Liver (tissue), 9 donors: Measurements from ENCODE around the gene BRD3OS. TPM values are rescaled to one million over a fixed set of nuclear protein-coding genes. Genes with fewer than 3 reads are reported as not detected.

Experiments used
- DNase-seq: peaks from one replicate; pipeline ENCODE4 v3.0.0-alpha.2; 2017; ENCODE audit warnings: low spot score
- H3K27ac ChIP-seq, 2 donors: one replicate each; pipeline ENCODE4 v1.7.0; 2013; ENCODE audit warnings: inconsistent platforms in 2 of 2, low read length in 2 of 2, control low read depth in 1 of 2, low read depth in 1 of 2, mild to moderate bottlenecking in 1 of 2
- H3K27me3 ChIP-seq, 4 donors: one replicate each; pipeline versions ENCODE4 v1.6.1 to v1.7.0; 2013; ENCODE audit warnings: low read length in 3 of 4, inconsistent platforms in 1 of 4, mild to moderate bottlenecking in 1 of 4, moderate library complexity in 1 of 4; ENCODE audit not compliant: control insufficient read depth in 4 of 4, insufficient read depth in 4 of 4
- H3K36me3 ChIP-seq, 4 donors: one replicate each; pipeline versions ENCODE4 v1.6.1 to v1.7.0; 2013; ENCODE audit warnings: low read length in 3 of 4, mild to moderate bottlenecking in 3 of 4, low read depth in 1 of 4, moderate library complexity in 1 of 4; ENCODE audit not compliant: control insufficient read depth in 4 of 4, insufficient read depth in 3 of 4
- H3K4me1 ChIP-seq, 4 donors: one replicate each; pipeline versions ENCODE4 v1.6.1 to v1.7.0; 2013; ENCODE audit warnings: low read length in 3 of 4, mild to moderate bottlenecking in 3 of 4, moderate library complexity in 1 of 4; ENCODE audit not compliant: control insufficient read depth in 4 of 4, insufficient read depth in 4 of 4
- H3K4me3 ChIP-seq, 3 donors: one replicate each; pipeline versions ENCODE4 v1.6.1 to v1.7.0; 2013; ENCODE audit warnings: low read length in 3 of 3, control low read depth in 1 of 3, low read depth in 1 of 3, mild to moderate bottlenecking in 1 of 3
- H3K9ac ChIP-seq, 2 donors: one replicate each; pipeline ENCODE4 v1.7.0; 2013; ENCODE audit warnings: low read length in 2 of 2, mild to moderate bottlenecking in 2 of 2, moderate library complexity in 2 of 2, control low read depth in 1 of 2, low read depth in 1 of 2
- H3K9me3 ChIP-seq, 4 donors: one replicate each; pipeline versions ENCODE4 v1.6.1 to v1.7.0; 2013; ENCODE audit warnings: low read length in 3 of 4; ENCODE audit not compliant: control insufficient read depth in 4 of 4
- EGR1 ChIP-seq, 2 donors: IDR thresholded peaks; 2 replicates each; pipeline ENCODE4 v1.6.1; 2016 to 2018; ENCODE audit warnings: antibody characterized with exemption in 2 of 2, low read depth in 2 of 2
- FOXA2 ChIP-seq: IDR thresholded peaks from 2 replicates; pipeline ENCODE4 v1.6.1; 2016; ENCODE audit warnings: antibody characterized with exemption
- GABPA ChIP-seq, 2 donors: IDR thresholded peaks in 1 of 2; conservative IDR thresholded peaks in 1 of 2; 2 replicates each; pipeline ENCODE4 v1.6.1; 2016; ENCODE audit warnings: antibody characterized with exemption in 2 of 2, mild to moderate bottlenecking in 1 of 2, moderate library complexity in 1 of 2
- HNF4A ChIP-seq, 2 donors: conservative IDR thresholded peaks; 2 replicates each; pipeline ENCODE4 v1.6.1; 2016; ENCODE audit warnings: antibody characterized with exemption in 2 of 2, mild to moderate bottlenecking in 2 of 2
- JUND ChIP-seq, 2 donors: IDR thresholded peaks; 2 replicates each; pipeline ENCODE4 v1.6.1; 2016; ENCODE audit warnings: antibody characterized with exemption in 2 of 2
- NR2F2 ChIP-seq: IDR thresholded peaks from 2 replicates; pipeline ENCODE4 v1.6.1; 2016; ENCODE audit warnings: antibody characterized with exemption
- RAD21 ChIP-seq, 2 donors: IDR thresholded peaks; 2 replicates each; pipeline ENCODE4 v1.6.1; 2016; ENCODE audit warnings: antibody characterized with exemption in 2 of 2, mild to moderate bottlenecking in 2 of 2
- RXRA ChIP-seq, 2 donors: IDR thresholded peaks; 2 replicates each; pipeline ENCODE4 v1.6.1; 2017 to 2018; ENCODE audit warnings: antibody characterized with exemption in 2 of 2, mild to moderate bottlenecking in 1 of 2
- SP1 ChIP-seq: IDR thresholded peaks from 2 replicates; pipeline ENCODE4 v1.6.1; 2018; ENCODE audit warnings: antibody characterized with exemption, mild to moderate bottlenecking
- WGBS: extraction: QIAGEN DNeasy Blood & Tissue Kit; methylation state at CpG from one replicate; pipeline ENCODE4 v1.1.7; 2013; 5-methylcytosine and 5-hydroxymethylcytosine counted together
- polyA plus RNA-seq, 2 donors: library from polyadenylated mRNA; stranded (reverse) in 1 of 2; unstranded in 1 of 2; fragments of 200-250 nt in 1 of 2; fragments of >200 nt in 1 of 2; fragmentation: Nextera tagmentation in 1 of 2; extraction: Ambion mirVana in 1 of 2; gene quantifications; one replicate each; pipeline versions ENCODE4 v1.2.1 to v1.2.3, GENCODE V29; 2013 to 2015
- total RNA-seq, 2 donors: library from RNA; depleted of rRNA; stranded (reverse); fragments of >200 nt; gene quantifications; one replicate each; pipeline ENCODE4 v1.2.3, GENCODE V29; 2014
- TF ChIP-seq, protein P1 (sequence below): IDR thresholded peaks from 2 replicates; pipeline ENCODE4 v1.6.1; 2016; ENCODE audit warnings: antibody characterized with exemption
- donor health status: healthy.
- donor health status: healthy.
- donor health status: healthy.
- donor health status: healthy.
- donor health status: healthy.

Gene BRD3OS
- total and polyA plus RNA-seq, 4 donors, result 2.1 to 5.1 (median 2.9) TPM

GRCh38 chr9:134045841-134046544, 20.7 kb downstream of the BRD3OS start:
- H3K9me3 ChIP-seq, result no peaks in the 10 kb centered on the region
- H3K27ac ChIP-seq, result no peak overlapping the region
- H3K9ac ChIP-seq, result no peak overlapping the region
- H3K36me3 ChIP-seq, result peaks cover 9 to 30% (median 21%) of the 10 kb centered on the region in 4 donors
- H3K27me3 ChIP-seq, result no peaks in the 10 kb centered on the region
- peaks cover 5 to 38% (median 26%) of the 10 kb centered on the region in 4 donors for H3K4me1 ChIP-seq
- no peak overlapping the region for H3K4me3 ChIP-seq
- DNase-seq, result no peak
- no peak for TF ChIP-seq FOXA2
- WGBS, result 88% methylated on average over 26 of the region's 26 CpGs

- Histone ChIP-seq H3K36me3 (peaks cover 9 to 24% (median 18%) of the 10 kb centered on the region in 4 donors), H3K27me3 (no peaks in the 10 kb centered on the region), H3K4me3 (no peak overlapping the region), H3K4me1 (peaks cover 3 to 43% (median 32%) of the 10 kb centered on the region in 4 donors), H3K27ac (no peak overlapping the region), H3K9ac (no peak overlapping the region), H3K9me3 (no peaks in the 10 kb centered on the region)
- WGBS, result 68% methylated on average over 21 of the region's 21 CpGs
- no peak for DNase-seq
- TF ChIP-seq RXRA (IDR thresholded peaks at IDR 0.05) (peak in 1 of 2 donors; percentile 8), JUND (IDR thresholded peaks at IDR 0.05) (no peak)
- TF ChIP-seq, protein P1, sequence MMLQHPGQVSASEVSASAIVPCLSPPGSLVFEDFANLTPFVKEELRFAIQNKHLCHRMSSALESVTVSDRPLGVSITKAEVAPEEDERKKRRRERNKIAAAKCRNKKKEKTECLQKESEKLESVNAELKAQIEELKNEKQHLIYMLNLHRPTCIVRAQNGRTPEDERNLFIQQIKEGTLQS, result no peak
These were observed 21.8 kb downstream of the BRD3OS start for GRCh38 chr9:134046894-134047681.

- DNase-seq, result no peak
- H3K9me3 ChIP-seq, result no peaks in the 10 kb centered on the region
- WGBS, result 96% methylated on average over 53 of the region's 53 CpGs
- H3K4me3 ChIP-seq, result no peak overlapping the region
- no peak overlapping the region for H3K27ac ChIP-seq
- TF ChIP-seq HNF4A (conservative IDR thresholded peaks at IDR 0.05), result no peak
- TF ChIP-seq RAD21 (IDR thresholded peaks at IDR 0.05), result no peak
- no peak for TF ChIP-seq EGR1 (IDR thresholded peaks at IDR 0.05; ENCODE audit: low read depth in 2 of 2)
- no peak for TF ChIP-seq GABPA (IDR thresholded peaks at IDR 0.05 in 1 of 2, conservative IDR thresholded peaks at IDR 0.05 in 1 of 2)
- TF ChIP-seq SP1, result no peak
- TF ChIP-seq RXRA (IDR thresholded peaks at IDR 0.05), result no peak
- no peak for TF ChIP-seq NR2F2
- TF ChIP-seq, protein P1, result no peak
- peaks cover 9 to 32% (median 19%) of the 10 kb centered on the region in 4 donors for H3K36me3 ChIP-seq
- H3K4me1 ChIP-seq, result peaks cover 3 to 47% (median 32%) of the 10 kb centered on the region in 4 donors
- H3K9ac ChIP-seq, result no peak overlapping the region
- no peaks in the 10 kb centered on the region for H3K27me3 ChIP-seq
These were observed 22.7 kb downstream of the BRD3OS start for GRCh38 chr9:134047868-134048581.
